Body of pancreas (tissue), 4 donors: ENCODE results near the gene ENAH. TPM values are rescaled to one million over a fixed set of nuclear protein-coding genes. Genes with fewer than 3 reads are reported as not detected.

Experiments
- ATAC-seq: fragments of 150-250 bp; one replicate; pipeline ENCODE4 v1.9.1; 2016
- DNase-seq, 4 donors: peaks; one replicate each; pipeline ENCODE4 v3.0.0-alpha.2; 2019
- H3K27ac ChIP-seq, 4 donors: fragments of 200-600 bp; sonication (generic); 1 replicate in 3 of 4; 2 replicates in 1 of 4; pipeline versions ENCODE4 v1.5.1 to v1.6.1; 2016 to 2019; ENCODE audit warnings: mild to moderate bottlenecking in 1 of 4, mixed read lengths in 1 of 4, moderate library complexity in 1 of 4
- H3K27me3 ChIP-seq, 2 donors: fragments of 200-600 bp; sonication (generic); one replicate each; pipeline ENCODE4 v1.6.0; 2016; ENCODE audit warnings: mild to moderate bottlenecking in 1 of 2
- H3K36me3 ChIP-seq, 2 donors: fragments of 200-600 bp; sonication (generic); replicated peaks in 1 of 2; 2 replicates each; pipeline ENCODE4 v1.5.1; 2016; ENCODE audit warnings: low read depth in 2 of 2; ENCODE audit not compliant: insufficient read depth in 1 of 2
- H3K4me1 ChIP-seq: fragments of 200-600 bp; sonication (generic); one replicate; pipeline ENCODE4 v1.6.0; 2016
- H3K4me3 ChIP-seq, 2 donors: fragments of 200-600 bp; sonication (generic); 1 replicate in 1 of 2; 2 replicates in 1 of 2; pipeline ENCODE4 v1.5.1; 2016 to 2019
- H3K9me3 ChIP-seq, 3 donors: fragments of 200-600 bp; sonication (generic); 1 replicate in 2 of 3; 2 replicates in 1 of 3; pipeline ENCODE4 v1.5.1; 2016
- POLR2A ChIP-seq, 3 donors: fragments of 450-650 bp; IDR thresholded peaks; one replicate each; pipeline ENCODE4 v1.6.1; 2016; ENCODE audit warnings: antibody characterized with exemption in 3 of 3, mild to moderate bottlenecking in 2 of 3
- WGBS, 2 donors: methylation state at CpG; one replicate each; pipeline ENCODE4 v1.1.5; 2017; 5-methylcytosine and 5-hydroxymethylcytosine counted together
- intact Hi-C: fragments of 100-400 bp; cut with DNase I; formaldehyde crosslinking; loops from one replicate; pipeline ENCODE4 v1.15.1; 2023
- total RNA-seq, 2 donors: library from RNA; depleted of rRNA; stranded (reverse); fragments of >200 nt; gene quantifications; one replicate each; pipeline ENCODE4 v1.1.0, GENCODE V29; 2016
- TF ChIP-seq, protein P1 (sequence below), 7 experiments: fragments of 450-650 bp in 4 of 7; fragments of 200-600 bp in 3 of 7; sonication (generic) in 3 of 7; IDR thresholded peaks; one replicate each; pipeline ENCODE4 v1.5.1; 2016 to 2019; ENCODE audit warnings: antibody characterized with exemption in 7 of 7

ENAH gene
- total RNA-seq, 2 donors from 2014 or later, result 21.1 to 28.8 TPM

DNA sequence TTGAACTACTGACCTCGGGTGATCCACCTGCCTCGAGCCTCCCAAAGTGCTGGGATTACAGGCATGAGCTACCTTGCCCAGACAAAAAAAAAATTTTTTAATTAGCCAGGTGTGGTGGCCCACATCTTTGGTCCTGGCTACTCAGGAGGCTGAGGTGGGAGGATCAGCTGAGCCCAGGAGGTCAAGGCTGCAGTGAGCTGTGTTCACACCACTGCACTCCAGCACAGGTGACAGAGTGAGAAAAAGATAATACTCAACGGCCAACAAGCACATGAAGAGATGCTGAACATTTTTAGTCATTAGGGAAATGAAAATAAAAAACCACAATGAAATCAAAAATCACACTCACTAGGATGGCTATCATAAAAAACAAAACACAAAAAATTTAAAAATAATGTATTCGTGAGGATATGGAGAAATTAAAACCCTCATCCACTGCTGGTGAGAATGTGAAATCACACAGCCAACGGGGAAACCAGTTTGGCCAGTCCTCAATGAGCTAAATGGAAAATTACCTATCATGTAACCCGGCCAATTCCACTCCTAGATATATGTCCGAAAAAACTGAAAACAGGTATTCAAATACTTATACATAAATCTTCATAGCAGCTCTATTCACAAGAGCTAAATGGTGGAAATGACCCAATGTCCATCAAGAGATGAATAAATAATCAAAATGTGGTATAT is 41.2 kb downstream of the ENAH start:
- peak; percentile 27 for ATAC-seq
- H3K27ac ChIP-seq, result peak overlapping the region in 2 of 4 donors; percentile 19 to 37

GRCh38 chr1:225610539-225610938 is 42.4 kb downstream of the ENAH start:
- no peak for DNase-seq
- no peak overlapping the region for H3K27ac ChIP-seq
- no peak overlapping the region for H3K4me3 ChIP-seq
- ATAC-seq, result no peak
- H3K27me3 ChIP-seq, result no peaks in the 10 kb centered on the region
- H3K36me3 ChIP-seq, result no peaks in the 10 kb centered on the region
- no peak for TF ChIP-seq POLR2A (IDR thresholded peaks at IDR 0.05)
- TF ChIP-seq, protein P1, sequence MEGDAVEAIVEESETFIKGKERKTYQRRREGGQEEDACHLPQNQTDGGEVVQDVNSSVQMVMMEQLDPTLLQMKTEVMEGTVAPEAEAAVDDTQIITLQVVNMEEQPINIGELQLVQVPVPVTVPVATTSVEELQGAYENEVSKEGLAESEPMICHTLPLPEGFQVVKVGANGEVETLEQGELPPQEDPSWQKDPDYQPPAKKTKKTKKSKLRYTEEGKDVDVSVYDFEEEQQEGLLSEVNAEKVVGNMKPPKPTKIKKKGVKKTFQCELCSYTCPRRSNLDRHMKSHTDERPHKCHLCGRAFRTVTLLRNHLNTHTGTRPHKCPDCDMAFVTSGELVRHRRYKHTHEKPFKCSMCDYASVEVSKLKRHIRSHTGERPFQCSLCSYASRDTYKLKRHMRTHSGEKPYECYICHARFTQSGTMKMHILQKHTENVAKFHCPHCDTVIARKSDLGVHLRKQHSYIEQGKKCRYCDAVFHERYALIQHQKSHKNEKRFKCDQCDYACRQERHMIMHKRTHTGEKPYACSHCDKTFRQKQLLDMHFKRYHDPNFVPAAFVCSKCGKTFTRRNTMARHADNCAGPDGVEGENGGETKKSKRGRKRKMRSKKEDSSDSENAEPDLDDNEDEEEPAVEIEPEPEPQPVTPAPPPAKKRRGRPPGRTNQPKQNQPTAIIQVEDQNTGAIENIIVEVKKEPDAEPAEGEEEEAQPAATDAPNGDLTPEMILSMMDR (IDR thresholded peaks at IDR 0.05), result no peak
- intact Hi-C loops, result no loop called here
- 94% methylated on average over 5 of the region's 5 CpGs for WGBS, 2 donors
- H3K4me1 ChIP-seq, result peaks cover 51% of the 10 kb centered on the region
- H3K9me3 ChIP-seq, result no peaks in the 10 kb centered on the region

More for the DNA sequence above, 41.2 kb downstream of the ENAH start:
- Histone ChIP-seq H3K36me3 (no peaks in the 10 kb centered on the region), H3K27me3 (no peaks in the 10 kb centered on the region), H3K9me3 (no peaks in the 10 kb centered on the region), H3K4me1 (peaks cover 41% of the 10 kb centered on the region), H3K4me3 (no peak overlapping the region)
- DNase-seq, result peak; percentile 24 to 56 (median 28)
- intact Hi-C loops, result no loop called here
- WGBS, 2 donors, result 52 to 55% methylated on average over 7 of the region's 7 CpGs
- TF ChIP-seq POLR2A (IDR thresholded peaks at IDR 0.05), result no peak
- TF ChIP-seq, protein P1 (IDR thresholded peaks at IDR 0.05), result peak in 4 of 7 experiments; percentile 25 to 35 (median 27)

DNA sequence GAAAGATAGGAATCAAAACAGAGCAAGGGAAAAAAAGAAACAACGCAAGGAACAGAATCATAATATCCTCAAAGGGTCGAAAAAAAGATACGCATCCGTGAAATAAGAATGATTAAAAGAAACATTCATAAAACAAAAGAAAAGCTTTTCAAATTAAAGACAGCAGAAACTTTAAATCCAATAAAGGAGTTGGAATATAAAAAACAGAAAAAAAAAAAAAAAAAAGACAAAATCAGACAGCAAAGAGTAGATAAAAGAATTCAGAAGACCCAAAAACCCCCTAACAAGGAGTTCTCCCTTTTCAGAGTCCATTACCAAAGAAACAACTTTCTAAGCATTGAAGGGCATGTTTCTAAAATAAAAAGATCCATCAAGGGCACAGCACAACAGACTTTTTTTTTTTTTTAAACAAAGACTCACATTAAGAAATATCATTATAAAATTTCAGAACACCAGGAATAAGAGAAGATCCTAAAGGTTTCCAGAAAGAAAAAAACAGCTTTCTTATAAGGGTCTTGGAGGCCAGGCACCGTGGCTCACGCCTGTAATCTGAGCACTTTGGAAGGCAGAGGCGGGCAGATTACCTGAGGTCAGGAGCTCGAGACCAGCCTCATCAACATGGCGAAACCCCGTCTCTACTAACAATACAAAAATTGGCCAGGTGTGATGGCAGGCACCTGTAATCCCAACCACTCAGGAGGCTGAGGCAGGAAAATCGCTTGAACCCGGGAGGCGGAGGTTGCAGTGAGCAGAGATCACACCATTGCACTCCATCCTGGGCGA is 44.7 kb downstream of the ENAH start:
- DNase-seq (no peak), ATAC-seq (no peak)
- Histone ChIP-seq H3K36me3 (no peaks in the 10 kb centered on the region), H3K9me3 (no peaks in the 10 kb centered on the region), H3K27me3 (no peaks in the 10 kb centered on the region), H3K27ac (no peak overlapping the region), H3K4me1 (peaks cover 73% of the 10 kb centered on the region), H3K4me3 (no peak overlapping the region)
- intact Hi-C loops, result no loop called here
- WGBS, 2 donors, result 92 to 93% methylated on average over 14 of the region's 14 CpGs
- no peak for TF ChIP-seq POLR2A (IDR thresholded peaks at IDR 0.05)

GRCh38 chr1:225607355-225607754 is 45.6 kb downstream of the ENAH start:
- Histone ChIP-seq H3K36me3 (no peaks in the 10 kb centered on the region), H3K4me3 (no peak overlapping the region), H3K9me3 (no peaks in the 10 kb centered on the region), H3K27me3 (no peaks in the 10 kb centered on the region), H3K4me1 (peaks cover 70% of the 10 kb centered on the region), H3K27ac (no peak overlapping the region)
- ATAC-seq (no peak), DNase-seq (no peak)
- no peak for TF ChIP-seq POLR2A (IDR thresholded peaks at IDR 0.05)
- WGBS, 2 donors, result 52 to 56% methylated on average over 3 of the region's 3 CpGs
- intact Hi-C loops, result no loop called here

DNA sequence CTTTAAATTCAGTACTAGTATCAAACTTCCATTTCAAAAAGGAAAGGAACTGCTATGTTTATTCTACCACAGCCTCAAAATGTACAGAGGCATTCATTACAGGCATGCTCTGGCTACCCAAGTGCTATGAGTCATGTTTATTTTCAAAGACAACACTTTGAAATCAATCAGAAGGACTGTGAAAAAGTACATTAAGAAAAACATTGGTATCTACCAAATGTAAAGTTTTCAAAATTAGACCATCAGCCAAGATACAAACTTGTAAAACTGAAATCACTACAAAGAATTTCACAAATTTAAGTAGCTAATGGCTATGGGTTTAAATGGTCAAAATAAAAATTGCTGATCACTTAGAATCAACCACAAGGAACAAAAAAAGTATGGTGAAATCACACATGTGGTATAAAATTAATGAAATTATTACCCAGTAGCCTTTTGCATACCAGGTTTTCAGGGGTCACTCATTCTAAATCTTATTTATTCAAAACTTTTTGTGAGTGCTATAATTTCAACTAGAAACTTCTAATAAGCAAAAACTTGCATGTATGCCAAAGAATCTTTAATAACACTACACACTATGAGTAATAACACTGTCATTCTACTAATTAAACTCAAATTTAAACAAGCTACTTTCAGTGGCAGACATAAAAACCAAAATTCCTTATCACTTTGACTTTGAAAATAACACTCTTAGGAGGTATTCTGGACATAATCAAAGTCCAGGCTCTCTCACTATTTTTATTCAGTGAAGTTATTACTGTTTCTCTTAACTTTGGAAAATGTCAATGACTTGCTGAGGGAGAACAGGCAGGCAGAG is 49.2 kb downstream of the ENAH start:
- H3K4me3 ChIP-seq, result no peak overlapping the region
- intact Hi-C loops, result no loop called here
- ATAC-seq (peak; percentile 58), DNase-seq (peak in 1 of 4 donors; percentile 16)
- peak overlapping the region in 3 of 4 donors; percentile 22 to 72 (median 61) for H3K27ac ChIP-seq
- H3K36me3 ChIP-seq, result no peaks in the 10 kb centered on the region
- TF ChIP-seq POLR2A (IDR thresholded peaks at IDR 0.05), result no peak
- TF ChIP-seq, protein P1 (IDR thresholded peaks at IDR 0.05), result no peak
- H3K4me1 ChIP-seq, result peaks cover 56% of the 10 kb centered on the region
- no peaks in the 10 kb centered on the region for H3K9me3 ChIP-seq
- no peaks in the 10 kb centered on the region for H3K27me3 ChIP-seq
